Endothelial cell of umbilical vein (primary cell): ENCODE results near the gene CDKN2AIP. TPM values are rescaled to one million over a fixed set of nuclear protein-coding genes. Genes with fewer than 3 reads are reported as not detected.
A peak's percentile ranks its signal among the peaks of the same experiment; 100 is the strongest.

ENCODE experiments used
- BruUV-seq: library from RNA; stranded (reverse); fragments of 400-500 nt; replicated peaks from 2 replicates; lab custom pipeline; 2021; lab: Mats Ljungman, UMichigan
- CTCF ChIA-PET: fragments of 300-600, 350-600 bp; sonication (Branson Sonifier 250); formaldehyde crosslinking; loops from one replicate; lab custom pipeline; 2021; ENCODE audit warnings: antibody characterized with exemption, inconsistent platforms; lab: Charles Lee
- POLR2A ChIA-PET: fragments of 300-600, 350-600 bp; sonication (Branson Sonifier 250); formaldehyde crosslinking; loops from one replicate; lab custom pipeline; 2021; ENCODE audit warnings: antibody characterized with exemption, inconsistent platforms; lab: Charles Lee
- DNase-seq: peaks from one replicate; pipeline ENCODE4 v3.0.0-alpha.2; 2011; ENCODE audit warnings: low read depth, low spot score
- FAIRE-seq: peaks from 2 replicates; lab custom pipeline; 2011; peaks lifted over from hg19 to GRCh38; lab: Jason Lieb, UNC
- H2AFZ ChIP-seq: 2 replicates; pipeline ENCODE4 v1.6.0; 2012; ENCODE audit warnings: low read depth, low read length, control low read depth, inconsistent platforms
- H3K27ac ChIP-seq: 2 replicates; pipeline ENCODE4 v1.5.1; 2011; ENCODE audit warnings: low read depth, mild to moderate bottlenecking, control low read depth, low read length, moderate library complexity; ENCODE audit not compliant: insufficient read depth
- H3K27me3 ChIP-seq, 2 experiments: 2 replicates each; pipeline versions ENCODE4 v1.6.0 to v1.6.1; 2011; ENCODE audit warnings: low read length in 2 of 2, mixed read lengths in 1 of 2; ENCODE audit not compliant: control insufficient read depth in 2 of 2, insufficient read depth in 2 of 2
- H3K36me3 ChIP-seq, 2 experiments: 2 replicates in 1 of 2; 3 replicates in 1 of 2; pipeline ENCODE4 v1.5.1; 2011; ENCODE audit warnings: low read length in 2 of 2, mild to moderate bottlenecking in 1 of 2, moderate library complexity in 1 of 2; ENCODE audit not compliant: control insufficient read depth in 2 of 2, insufficient read depth in 2 of 2; ENCODE audit errors: extremely low read depth in 1 of 2
- H3K4me1 ChIP-seq: 3 replicates; pipeline ENCODE4 v1.5.1; 2011; ENCODE audit warnings: mild to moderate bottlenecking, low read length; ENCODE audit not compliant: control insufficient read depth, insufficient read depth; ENCODE audit errors: extremely low read depth
- H3K4me2 ChIP-seq: 2 replicates; pipeline ENCODE4 v1.6.1; 2011; ENCODE audit warnings: low read length, control low read depth, mixed read lengths; ENCODE audit not compliant: insufficient read depth
- H3K4me3 ChIP-seq, 3 experiments: fragments of 200-600 bp in 1 of 3; sonication (generic), shearing (Covaris generic) in 1 of 3; replicated peaks in 1 of 3; 2 replicates each; pipeline ENCODE4 v1.5.1; 2011 to 2016; ENCODE audit warnings: control low read depth in 3 of 3, low read length in 3 of 3, mild to moderate bottlenecking in 2 of 3, inconsistent platforms in 1 of 3, low read depth in 1 of 3, moderate library complexity in 1 of 3; ENCODE audit not compliant: insufficient read depth in 1 of 3
- H3K79me2 ChIP-seq: 2 replicates; pipeline ENCODE4 v1.6.0; 2012; ENCODE audit warnings: low read length, inconsistent platforms; ENCODE audit not compliant: control insufficient read depth, insufficient read depth
- H3K9ac ChIP-seq: replicated peaks from 2 replicates; pipeline ENCODE3; 2011; ENCODE audit warnings: low read length, control low read depth; ENCODE audit not compliant: insufficient read depth; ENCODE audit errors: extremely low read depth
- H3K9me1 ChIP-seq: replicated peaks from 3 replicates; pipeline ENCODE4 v1.6.0; 2011; ENCODE audit warnings: mild to moderate bottlenecking, low read length; ENCODE audit not compliant: control insufficient read depth, insufficient read depth; ENCODE audit errors: extremely low read depth
- H3K9me3 ChIP-seq: replicated peaks from 2 replicates; pipeline ENCODE4 v1.5.1; 2012; ENCODE audit warnings: low read length, inconsistent platforms; ENCODE audit not compliant: control insufficient read depth, insufficient read depth
- H4K20me1 ChIP-seq: replicated peaks from 2 replicates; pipeline ENCODE3; 2011; ENCODE audit warnings: mild to moderate bottlenecking, low read length; ENCODE audit not compliant: control insufficient read depth, insufficient read depth; ENCODE audit errors: extremely low read depth
- CTCF ChIP-seq, 2 donors: IDR thresholded peaks; 1 replicate in 1 of 2; 2 replicates in 1 of 2; pipeline ENCODE4 v1.5.1; 2011; ENCODE audit warnings: low read length in 2 of 2, mild to moderate bottlenecking in 2 of 2, moderate library complexity in 2 of 2, control low read depth in 1 of 2, inconsistent platforms in 1 of 2, low read depth in 1 of 2; ENCODE audit not compliant: insufficient read depth in 1 of 2; ENCODE audit errors: extremely low read depth in 1 of 2
- EZH2 ChIP-seq: IDR thresholded peaks from 2 replicates; pipeline ENCODE4 v1.6.1; 2012; ENCODE audit warnings: borderline replicate concordance, low read depth, mild to moderate bottlenecking, moderate library complexity, low read length, inconsistent platforms; ENCODE audit not compliant: severe bottlenecking
- FOS ChIP-seq: IDR thresholded peaks from 2 replicates; pipeline ENCODE4 v1.6.1; 2011; ENCODE audit warnings: mild to moderate bottlenecking, low read length, moderate library complexity, borderline replicate concordance; ENCODE audit not compliant: insufficient read depth
- GATA2 ChIP-seq: IDR thresholded peaks from 2 replicates; pipeline ENCODE4 v1.7.0; 2011; ENCODE audit warnings: low read depth, mild to moderate bottlenecking, moderate library complexity, mixed read lengths, low read length; ENCODE audit not compliant: insufficient read length, insufficient read depth
- JUN ChIP-seq: IDR thresholded peaks from 2 replicates; pipeline ENCODE4 v1.6.1; 2011; ENCODE audit warnings: borderline replicate concordance, low read depth; ENCODE audit not compliant: insufficient read length, insufficient read depth
- MAX ChIP-seq: IDR thresholded peaks from 2 replicates; pipeline ENCODE4 v1.6.1; 2011; ENCODE audit not compliant: insufficient read depth, insufficient read length
- MYC ChIP-seq: IDR thresholded peaks from one replicate; pipeline ENCODE4 v1.6.1; 2011; ENCODE audit warnings: mild to moderate bottlenecking, low read depth, low read length
- POLR2A ChIP-seq: IDR thresholded peaks from 2 replicates; pipeline ENCODE4 v1.6.1; 2012; ENCODE audit warnings: low read depth, mild to moderate bottlenecking, control low read depth, low read length
- POLR2AphosphoS5 ChIP-seq: IDR thresholded peaks from 2 replicates; pipeline ENCODE4 v1.6.1; 2012; ENCODE audit warnings: low read depth, mild to moderate bottlenecking, control low read depth, low read length, moderate library complexity; ENCODE audit not compliant: insufficient read depth
- dilution Hi-C: fragments of 300-500 bp; cut with MboI; formaldehyde crosslinking; loops from one replicate; pipeline ENCODE4 v1.15.0; 2019; ENCODE audit warnings: low sequenced_read_pairs; ENCODE audit not compliant: extremely low pct_ligation_motif_present
- intact Hi-C: fragments of 100-400 bp; cut with micrococcal nuclease; formaldehyde crosslinking; loops from one replicate; pipeline ENCODE4 v1.10.0; 2022
- polyA plus RNA-seq, 4 experiments: library from polyadenylated mRNA; depleted of rRNA in 3 of 4; stranded (reverse) in 3 of 4; unstranded in 1 of 4; fragments of >200 nt; gene quantifications; 2 replicates each; pipeline versions ENCODE4 v1.2.1 to v1.2.3, GENCODE V29; 2011 to 2012; ENCODE audit warnings: missing spikeins in 1 of 4
- total RNA-seq: library from RNA; stranded (reverse); gene quantifications from 2 replicates; pipeline ENCODE4 v1.2.3, GENCODE V29; 2021

The CDKN2AIP gene
- total and polyA plus RNA-seq, 2 donors (not counting 3 experiments of a cell fraction or from before 2014, with no cell fraction given): 5.1 to 12.8 TPM

GRCh38 chr4:183399616-183400015, 44.8 kb upstream of the CDKN2AIP start:
- dilution Hi-C loops: no loop called here
- DNase-seq: no peak
- Histone ChIP-seq H3K4me1 (peaks cover 6% of the 10 kb centered on the region), H4K20me1 (no peaks in the 10 kb centered on the region), H2AFZ (no peak overlapping the region), H3K27ac (no peak overlapping the region), H3K9me3 (no peaks in the 10 kb centered on the region), H3K79me2 (no peaks in the 10 kb centered on the region), H3K4me3 (no peak overlapping the region), H3K4me2 (no peak overlapping the region), H3K9me1 (no peaks in the 10 kb centered on the region), H3K36me3 (no peaks in the 10 kb centered on the region), H3K27me3 (no peaks in the 10 kb centered on the region), H3K9ac (no peak overlapping the region)
- peak; percentile 57 for FAIRE-seq
- TF ChIP-seq POLR2A (no peak), POLR2AphosphoS5 (no peak), MAX (no peak), JUN (no peak), GATA2 (no peak), MYC (no peak), CTCF (IDR thresholded peaks at IDR 0.05; ENCODE audit: extremely low read depth in 1 of 2, insufficient read depth in 1 of 2, low read depth in 1 of 2, low read length in 2 of 2) (no peak), FOS (no peak), EZH2 (no peak)
- POLR2A ChIA-PET: no interaction called here
- no TSS peak for BruUV-seq
- CTCF ChIA-PET: interaction anchor here (0.9 to 1.8 kb wide), 6 partner anchors 8 to 462 kb away, joined by 3 to 20 read pairs (median 5); no protein-coding TSS in a partner anchor
- intact Hi-C loops: loop anchor here (2.0 to 5.0 kb wide), 6 partner anchors 45 to 461 kb away; no protein-coding TSS in a partner anchor
